Neuronal stem cell (in vitro differentiated cells): ENCODE measurements around the gene TEX54.
A peak's percentile ranks its signal among the peaks of the same experiment; 100 is the strongest.
"Not testable (repeated sequence)": the region's sequence is repeated elsewhere in the genome, so short reads cannot be mapped to it uniquely, and the experiment has no call there.

Experiments
- DNase-seq: peaks from one replicate; pipeline ENCODE4 v3.0.0-alpha.2; 2013; ENCODE audit warnings: low spot score
- H2AFZ ChIP-seq: one replicate; pipeline ENCODE4 v1.6.1; 2013; ENCODE audit warnings: mild to moderate bottlenecking, low read length, inconsistent platforms
- H2AK5ac ChIP-seq: 2 replicates; pipeline ENCODE4 v1.6.1; 2013; ENCODE audit warnings: low read depth, mild to moderate bottlenecking, inconsistent platforms, low read length, moderate library complexity, mixed read lengths
- H2BK120ac ChIP-seq: 2 replicates; pipeline ENCODE4 v1.6.1; 2013; ENCODE audit warnings: low read depth, mild to moderate bottlenecking, inconsistent platforms, low read length, moderate library complexity, mixed read lengths
- H2BK12ac ChIP-seq: one replicate; pipeline ENCODE4 v1.6.1; 2013; ENCODE audit warnings: low read length, inconsistent platforms
- H2BK15ac ChIP-seq: 2 replicates; pipeline ENCODE4 v1.6.1; 2013; ENCODE audit warnings: mild to moderate bottlenecking, low read length, inconsistent platforms, mixed read lengths
- H2BK5ac ChIP-seq: one replicate; pipeline ENCODE4 v1.6.1; 2013; ENCODE audit warnings: inconsistent platforms, mild to moderate bottlenecking, low read length, moderate library complexity
- H3K14ac ChIP-seq: one replicate; pipeline ENCODE4 v1.6.1; 2013; ENCODE audit warnings: low read length, inconsistent platforms
- H3K18ac ChIP-seq: 2 replicates; pipeline ENCODE4 v1.6.1; 2013; ENCODE audit warnings: low read length, inconsistent platforms
- H3K23ac ChIP-seq: 2 replicates; pipeline ENCODE4 v1.6.1; 2013; ENCODE audit warnings: low read depth, mild to moderate bottlenecking, mixed read lengths, low read length, inconsistent platforms; ENCODE audit not compliant: poor library complexity
- H3K27ac ChIP-seq: replicated peaks from 3 replicates; pipeline ENCODE4 v1.5.1; 2013; ENCODE audit warnings: low read length, inconsistent platforms
- H3K27me3 ChIP-seq, 3 experiments: 2 replicates each; pipeline ENCODE4 v1.6.1; 2013; ENCODE audit warnings: low read length in 3 of 3, mild to moderate bottlenecking in 2 of 3, inconsistent platforms in 1 of 3, low read depth in 1 of 3, mixed read lengths in 1 of 3, moderate library complexity in 1 of 3; ENCODE audit not compliant: control insufficient read depth in 3 of 3, insufficient read depth in 3 of 3
- H3K36me3 ChIP-seq, 2 donors: replicated peaks in 1 of 2; 2 replicates each; pipeline ENCODE4 v1.6.1; 2013; ENCODE audit warnings: low read length in 2 of 2; ENCODE audit not compliant: control insufficient read depth in 2 of 2, insufficient read depth in 2 of 2
- H3K4ac ChIP-seq: 2 replicates; pipeline ENCODE4 v1.6.1; 2013; ENCODE audit warnings: inconsistent platforms, mild to moderate bottlenecking, low read length, moderate library complexity
- H3K4me1 ChIP-seq, 2 donors: 1 replicate in 1 of 2; 2 replicates in 1 of 2; pipeline ENCODE4 v1.6.1; 2013; ENCODE audit warnings: low read length in 2 of 2, low read depth in 1 of 2; ENCODE audit not compliant: control insufficient read depth in 2 of 2, insufficient read depth in 1 of 2
- H3K4me2 ChIP-seq: one replicate; pipeline ENCODE4 v1.6.1; 2013; ENCODE audit warnings: mild to moderate bottlenecking, low read length, inconsistent platforms; ENCODE audit not compliant: insufficient read depth, poor library complexity, severe bottlenecking
- H3K4me3 ChIP-seq, 2 donors: 2 replicates each; pipeline ENCODE4 v1.5.1; 2013; ENCODE audit warnings: low read length in 2 of 2, mild to moderate bottlenecking in 2 of 2, inconsistent platforms in 1 of 2, moderate library complexity in 1 of 2
- H3K79me1 ChIP-seq: one replicate; pipeline ENCODE4 v1.6.1; 2013; ENCODE audit warnings: low read depth, mild to moderate bottlenecking, inconsistent platforms, low read length, moderate library complexity
- H3K9ac ChIP-seq: one replicate; pipeline ENCODE4 v1.6.1; 2013; ENCODE audit warnings: mild to moderate bottlenecking, low read depth, low read length, inconsistent platforms; ENCODE audit not compliant: poor library complexity
- H3K9me3 ChIP-seq, 2 donors: replicated peaks in 1 of 2; 2 replicates each; pipeline versions ENCODE3 to v1.6.1; 2013; ENCODE audit warnings: low read length in 2 of 2, mild to moderate bottlenecking in 2 of 2, inconsistent platforms in 1 of 2, low read depth in 1 of 2, mixed read lengths in 1 of 2, moderate library complexity in 1 of 2; ENCODE audit not compliant: control insufficient read depth in 2 of 2, insufficient read depth in 1 of 2
- H4K8ac ChIP-seq: one replicate; pipeline ENCODE4 v1.6.1; 2013; ENCODE audit warnings: low read depth, mild to moderate bottlenecking, inconsistent platforms, low read length, moderate library complexity
- H4K91ac ChIP-seq: one replicate; pipeline ENCODE4 v1.6.1; 2013; ENCODE audit warnings: low read length, low read depth, mild to moderate bottlenecking, inconsistent platforms; ENCODE audit not compliant: poor library complexity
- WGBS, 2 donors: extraction: QIAGEN DNeasy Blood & Tissue Kit; methylation state at CpG; one replicate each; pipeline ENCODE4 v1.1.7; 2013; ENCODE audit warnings: missing lambda C conversion rate in 2 of 2, mixed read lengths in 1 of 2; ENCODE audit not compliant: insufficient read length in 2 of 2, insufficient replicate concordance in 1 of 2; ENCODE audit errors: extremely low coverage in 2 of 2; 5-methylcytosine and 5-hydroxymethylcytosine counted together

Gene TEX54

GRCh38 chr11:62863687-62864335 lies 31.2 kb upstream of the TEX54 start:
- Histone ChIP-seq H2BK5ac (no peak overlapping the region), H4K91ac (no peak overlapping the region), H3K4ac (no peak overlapping the region), H3K14ac (no peak overlapping the region), H2BK120ac (no peak overlapping the region), H3K27ac (no peak overlapping the region), H2AK5ac (no peak overlapping the region), H2BK12ac (no peak overlapping the region), H3K27me3 (no peaks in the 10 kb centered on the region), H3K4me2 (no peak overlapping the region), H3K9ac (no peak overlapping the region), H3K18ac (no peak overlapping the region), H3K4me3 (no peak overlapping the region), H3K36me3 (peaks cover 9 to 60% of the 10 kb centered on the region in 2 donors), H3K79me1 (peaks cover 10% of the 10 kb centered on the region), H3K23ac (no peak overlapping the region), H4K8ac (no peak overlapping the region), H2AFZ (no peak overlapping the region), H3K4me1 (peaks cover 2 to 3% of the 10 kb centered on the region in 2 donors), H2BK15ac (no peak overlapping the region), H3K9me3 (no peaks in the 10 kb centered on the region)
- WGBS, 2 donors, result no CpG with 5 or more reads among the region's 4 CpGs
- DNase-seq, result no peak

GRCh38 chr11:62861564-62862192 lies 29.0 kb upstream of the TEX54 start:
- not testable (repeated sequence) for H2AFZ ChIP-seq, H2BK120ac ChIP-seq, H3K4ac ChIP-seq, H3K4me1 ChIP-seq, H3K14ac ChIP-seq, H3K9me3 ChIP-seq, H2BK5ac ChIP-seq, H4K8ac ChIP-seq, H4K91ac ChIP-seq, H3K27ac ChIP-seq, H3K23ac ChIP-seq, H2AK5ac ChIP-seq, H3K79me1 ChIP-seq, H3K27me3 ChIP-seq, H2BK15ac ChIP-seq, H2BK12ac ChIP-seq, H3K9ac ChIP-seq, H3K4me3 ChIP-seq, H3K4me2 ChIP-seq, H3K18ac ChIP-seq, DNase-seq
- peaks cover 9 to 51% of the 10 kb centered on the region in 2 donors for H3K36me3 ChIP-seq
- WGBS, 2 donors, result no CpG with 5 or more reads among the region's 16 CpGs

- Histone ChIP-seq H3K9ac (no peak overlapping the region), H3K14ac (peak overlapping the region; percentile 38), H3K4me3 (no peak overlapping the region), H3K36me3 (peaks cover 9 to 46% of the 10 kb centered on the region in 2 donors), H2BK5ac (no peak overlapping the region), H3K4me2 (no peak overlapping the region), H3K27me3 (no peaks in the 10 kb centered on the region), H3K9me3 (no peaks in the 10 kb centered on the region), H2BK15ac (no peak overlapping the region), H3K18ac (no peak overlapping the region), H2BK12ac (no peak overlapping the region), H3K23ac (no peak overlapping the region), H3K4ac (no peak overlapping the region), H3K4me1 (peaks cover 5 to 9% of the 10 kb centered on the region in 2 donors), H4K8ac (no peak overlapping the region), H2AK5ac (no peak overlapping the region), H3K79me1 (peaks cover 10% of the 10 kb centered on the region), H2BK120ac (no peak overlapping the region), H4K91ac (no peak overlapping the region), H3K27ac (no peak overlapping the region), H2AFZ (no peak overlapping the region)
- DNase-seq, result no peak
- WGBS, 2 donors, result no CpG with 5 or more reads among the region's 5 CpGs
These were observed 28.4 kb upstream of the TEX54 start for GRCh38 chr11:62860835-62861563.

GRCh38 chr11:62859281-62859703 lies 26.7 kb upstream of the TEX54 start:
- not testable (repeated sequence) for H3K9ac ChIP-seq, H3K4me1 ChIP-seq, H3K27me3 ChIP-seq, H2AK5ac ChIP-seq, H3K4me2 ChIP-seq, H3K4me3 ChIP-seq, H3K14ac ChIP-seq, H3K27ac ChIP-seq, H3K23ac ChIP-seq, H3K79me1 ChIP-seq, H2BK5ac ChIP-seq, DNase-seq, H3K18ac ChIP-seq, H4K8ac ChIP-seq, H4K91ac ChIP-seq, H3K9me3 ChIP-seq, H2BK120ac ChIP-seq, H2AFZ ChIP-seq, H2BK12ac ChIP-seq, H2BK15ac ChIP-seq, H3K4ac ChIP-seq
- H3K36me3 ChIP-seq, result peaks cover 17 to 44% of the 10 kb centered on the region in 2 donors
- WGBS, 2 donors, result no CpG with 5 or more reads among the region's 8 CpGs
